HUES64 (cell line): ENCODE measurements around the gene HCST.
"Not testable (repeated sequence)": the region's sequence is repeated elsewhere in the genome, so short reads cannot be mapped to it uniquely, and the experiment has no call there.

ENCODE experiments used
- H3K27ac ChIP-seq: 2 replicates; pipeline ENCODE4 v1.7.0; 2013; ENCODE audit warnings: low read depth, low read length, inconsistent platforms
- H3K27me3 ChIP-seq: 2 replicates; pipeline ENCODE4 v1.6.1; 2013; ENCODE audit warnings: mild to moderate bottlenecking, low read length; ENCODE audit not compliant: insufficient read depth
- H3K36me3 ChIP-seq: 2 replicates; pipeline ENCODE4 v1.6.1; 2013; ENCODE audit warnings: mild to moderate bottlenecking, low read length; ENCODE audit not compliant: insufficient read depth
- H3K4me1 ChIP-seq: 2 replicates; pipeline ENCODE4 v1.6.1; 2013; ENCODE audit warnings: mild to moderate bottlenecking, low read length, moderate library complexity; ENCODE audit not compliant: insufficient read depth
- H3K4me3 ChIP-seq: 2 replicates; pipeline ENCODE4 v1.5.1; 2013; ENCODE audit warnings: mild to moderate bottlenecking, low read length, moderate library complexity
- H3K9ac ChIP-seq: 2 replicates; pipeline ENCODE4 v1.6.1; 2013; ENCODE audit warnings: mild to moderate bottlenecking, low read depth, low read length
- H3K9me3 ChIP-seq: 2 replicates; pipeline ENCODE4 v1.6.1; 2013; ENCODE audit warnings: low read depth, low read length; ENCODE audit not compliant: insufficient read depth
- WGBS: fragments of 150-250, 120-280 bp; methylation state at CpG from one replicate; pipeline ENCODE4 v1.1.7; 2013; ENCODE audit warnings: missing lambda C conversion rate; 5-methylcytosine and 5-hydroxymethylcytosine counted together

Gene HCST

GRCh38 chr19:35882114-35882832 is 20.1 kb upstream of the HCST start:
- Histone ChIP-seq H3K27me3 (peaks cover 12% of the 10 kb centered on the region), H3K9me3 (no peaks in the 10 kb centered on the region), H3K4me3 (no peak overlapping the region), H3K9ac (no peak overlapping the region), H3K4me1 (peaks cover 7% of the 10 kb centered on the region), H3K27ac (no peak overlapping the region), H3K36me3 (no peaks in the 10 kb centered on the region; the same call in 1 of the 2 replicates)
- 31% methylated on average over 7 of the region's 8 CpGs for WGBS

GRCh38 chr19:35883882-35884281 is 18.4 kb upstream of the HCST start:
- 81% methylated on average over 2 of the region's 2 CpGs for WGBS

GRCh38 chr19:35885225-35885738 is 17.0 kb upstream of the HCST start:
- Histone ChIP-seq H3K36me3 (peaks cover 27% of the 10 kb centered on the region), H3K9ac (no peak overlapping the region), H3K9me3 (no peaks in the 10 kb centered on the region), H3K27ac (no peak overlapping the region), H3K4me1 (no peaks in the 10 kb centered on the region), H3K27me3 (no peaks in the 10 kb centered on the region), H3K4me3 (no peak overlapping the region)
- WGBS: 95% methylated on average over 6 of the region's 6 CpGs

More at GRCh38 chr19:35883882-35884281, 18.4 kb upstream of the HCST start:
- no peak overlapping the region for H3K4me3 ChIP-seq
- H3K9ac ChIP-seq: no peak overlapping the region
- H3K4me1 ChIP-seq: peaks cover 7% of the 10 kb centered on the region
- H3K27ac ChIP-seq: no peak overlapping the region
- peaks cover 7% of the 10 kb centered on the region for H3K27me3 ChIP-seq
- peaks cover 13% of the 10 kb centered on the region for H3K36me3 ChIP-seq
- H3K9me3 ChIP-seq: no peaks in the 10 kb centered on the region

- H3K27me3 ChIP-seq: no peaks in the 10 kb centered on the region
- H3K9ac ChIP-seq: no peak overlapping the region
- no peaks in the 10 kb centered on the region for H3K9me3 ChIP-seq
- no peaks in the 10 kb centered on the region for H3K4me1 ChIP-seq
- no peak overlapping the region for H3K4me3 ChIP-seq
- H3K27ac ChIP-seq: no peak overlapping the region
- 93% methylated on average over 7 of the region's 8 CpGs for WGBS
- peaks cover 33% of the 10 kb centered on the region for H3K36me3 ChIP-seq
These were observed 16.4 kb upstream of the HCST start for GRCh38 chr19:35885904-35886303.

GRCh38 chr19:35887197-35887596 is 15.1 kb upstream of the HCST start:
- Histone ChIP-seq H3K4me1 (no peaks in the 10 kb centered on the region), H3K27ac (no peak overlapping the region), H3K4me3 (no peak overlapping the region), H3K9me3 (no peaks in the 10 kb centered on the region), H3K36me3 (peaks cover 41% of the 10 kb centered on the region), H3K9ac (no peak overlapping the region), H3K27me3 (no peaks in the 10 kb centered on the region)
- 93% methylated on average over 5 of the region's 5 CpGs for WGBS

- no peaks in the 10 kb centered on the region for H3K9me3 ChIP-seq
- peaks cover 52% of the 10 kb centered on the region for H3K36me3 ChIP-seq
- H3K4me3 ChIP-seq: no peak overlapping the region
- H3K27ac ChIP-seq: no peak overlapping the region
- H3K4me1 ChIP-seq: no peaks in the 10 kb centered on the region
- H3K27me3 ChIP-seq: no peaks in the 10 kb centered on the region
- 94% methylated on average over 9 of the region's 9 CpGs for WGBS
- H3K9ac ChIP-seq: no peak overlapping the region
These were observed 13.9 kb upstream of the HCST start for GRCh38 chr19:35888398-35888797.

- H3K9me3 ChIP-seq: no peaks in the 10 kb centered on the region
- no peaks in the 10 kb centered on the region for H3K27me3 ChIP-seq
- H3K36me3 ChIP-seq: peaks cover 58% of the 10 kb centered on the region
- H3K27ac ChIP-seq: no peak overlapping the region
- H3K9ac ChIP-seq: no peak overlapping the region
- WGBS: 93% methylated on average over 18 of the region's 18 CpGs
- no peak overlapping the region for H3K4me3 ChIP-seq
- no peaks in the 10 kb centered on the region for H3K4me1 ChIP-seq
These were observed 12.8 kb upstream of the HCST start for GRCh38 chr19:35889370-35890112.

GRCh38 chr19:35890113-35890650 is 12.1 kb upstream of the HCST start:
- Histone ChIP-seq H3K9me3 (no peaks in the 10 kb centered on the region), H3K9ac (no peak overlapping the region), H3K27ac (no peak overlapping the region), H3K4me1 (no peaks in the 10 kb centered on the region), H3K27me3 (no peaks in the 10 kb centered on the region), H3K4me3 (no peak overlapping the region), H3K36me3 (peaks cover 63% of the 10 kb centered on the region)
- WGBS: 93% methylated on average over 13 of the region's 13 CpGs

GRCh38 chr19:35891819-35892218 is 10.5 kb upstream of the HCST start:
- H3K27ac ChIP-seq, H3K4me1 ChIP-seq, H3K9me3 ChIP-seq, H3K27me3 ChIP-seq, H3K4me3 ChIP-seq, H3K9ac ChIP-seq: not testable (repeated sequence)
- WGBS: 100% methylated on average over 3 of the region's 3 CpGs
- H3K36me3 ChIP-seq: peaks cover 78% of the 10 kb centered on the region

GRCh38 chr19:35894342-35894741 is 8.0 kb upstream of the HCST start:
- WGBS: 96% methylated on average over 2 of the region's 2 CpGs
- Histone ChIP-seq H3K9me3 (no peaks in the 10 kb centered on the region), H3K9ac (no peak overlapping the region), H3K36me3 (peaks cover 77% of the 10 kb centered on the region), H3K4me1 (no peaks in the 10 kb centered on the region), H3K27me3 (no peaks in the 10 kb centered on the region), H3K27ac (no peak overlapping the region), H3K4me3 (no peak overlapping the region)

GRCh38 chr19:35895911-35896642 is 6.3 kb upstream of the HCST start:
- no peaks in the 10 kb centered on the region for H3K9me3 ChIP-seq
- 93% methylated on average over 21 of the region's 21 CpGs for WGBS
- no peak overlapping the region for H3K4me3 ChIP-seq
- no peak overlapping the region for H3K9ac ChIP-seq
- H3K27ac ChIP-seq: no peak overlapping the region
- H3K4me1 ChIP-seq: 0 out of 2 replicates have a peak, but pooled peaks cover under 1% of the 10 kb centered on the region
- H3K27me3 ChIP-seq: no peaks in the 10 kb centered on the region
- H3K36me3 ChIP-seq: peaks cover 60% of the 10 kb centered on the region
